ENCODE data around the gene SHROOM4.

Gene SHROOM4

DNA sequence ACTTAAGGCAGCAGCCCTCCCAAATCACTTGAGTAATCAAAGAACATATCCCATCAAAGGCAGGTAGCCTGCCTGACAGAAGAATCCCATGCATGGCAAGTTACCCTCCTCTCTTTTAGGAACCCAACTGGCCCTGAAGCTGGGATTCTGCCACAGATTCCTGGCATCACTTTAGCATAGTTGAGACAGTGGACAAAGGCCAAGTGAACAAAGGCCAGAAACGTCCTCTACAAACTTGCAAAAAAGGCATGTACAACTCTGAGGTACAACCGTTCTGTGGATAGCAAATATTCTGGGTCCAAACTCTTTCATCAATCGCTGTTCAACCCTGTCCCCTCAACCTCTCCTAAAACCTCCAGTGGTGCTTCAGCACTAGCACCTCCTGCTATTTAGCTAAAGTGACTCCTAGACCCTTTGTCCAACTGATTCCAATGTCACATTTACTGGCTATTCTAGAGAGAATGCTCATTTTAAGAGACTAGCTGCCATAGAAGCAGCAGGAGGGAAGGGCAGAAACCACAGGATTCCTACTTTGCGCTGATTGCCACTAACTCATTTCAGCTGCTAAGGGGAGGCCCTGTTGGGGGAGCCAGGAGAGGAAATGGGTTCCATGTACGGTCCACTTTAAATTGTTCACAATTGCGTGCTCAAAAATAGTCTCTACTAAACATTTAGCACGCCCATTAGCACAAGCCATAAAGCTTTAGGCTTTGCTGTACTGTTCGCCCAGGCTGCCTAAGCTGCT is 105.9 kb downstream of the SHROOM4 start:
- TF ChIP-seq, protein P1, sequence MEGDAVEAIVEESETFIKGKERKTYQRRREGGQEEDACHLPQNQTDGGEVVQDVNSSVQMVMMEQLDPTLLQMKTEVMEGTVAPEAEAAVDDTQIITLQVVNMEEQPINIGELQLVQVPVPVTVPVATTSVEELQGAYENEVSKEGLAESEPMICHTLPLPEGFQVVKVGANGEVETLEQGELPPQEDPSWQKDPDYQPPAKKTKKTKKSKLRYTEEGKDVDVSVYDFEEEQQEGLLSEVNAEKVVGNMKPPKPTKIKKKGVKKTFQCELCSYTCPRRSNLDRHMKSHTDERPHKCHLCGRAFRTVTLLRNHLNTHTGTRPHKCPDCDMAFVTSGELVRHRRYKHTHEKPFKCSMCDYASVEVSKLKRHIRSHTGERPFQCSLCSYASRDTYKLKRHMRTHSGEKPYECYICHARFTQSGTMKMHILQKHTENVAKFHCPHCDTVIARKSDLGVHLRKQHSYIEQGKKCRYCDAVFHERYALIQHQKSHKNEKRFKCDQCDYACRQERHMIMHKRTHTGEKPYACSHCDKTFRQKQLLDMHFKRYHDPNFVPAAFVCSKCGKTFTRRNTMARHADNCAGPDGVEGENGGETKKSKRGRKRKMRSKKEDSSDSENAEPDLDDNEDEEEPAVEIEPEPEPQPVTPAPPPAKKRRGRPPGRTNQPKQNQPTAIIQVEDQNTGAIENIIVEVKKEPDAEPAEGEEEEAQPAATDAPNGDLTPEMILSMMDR (IDR thresholded peaks at IDR 0.05; ENCODE audit: low read depth, low read length, poor library complexity, severe bottlenecking), result no peak
- Histone ChIP-seq H4K20me1 (ENCODE audit: control insufficient read depth, insufficient read depth, low read depth, low read length) (no peaks in the 10 kb centered on the region), H3K4me3 (ENCODE audit: low read length) (no peak overlapping the region), H3K9me3 (ENCODE audit: control insufficient read depth, insufficient read depth, low read length) (no peaks in the 10 kb centered on the region), H3K9me2 (replicated peaks; ENCODE audit: control insufficient read depth, low read length) (no peaks in the 10 kb centered on the region), H3K79me2 (ENCODE audit: control insufficient read depth, low read length) (no peaks in the 10 kb centered on the region), H3K27ac (ENCODE audit: low read depth, low read length) (no peak overlapping the region), H3K4me1 (ENCODE audit: control insufficient read depth, low read length) (no peaks in the 10 kb centered on the region), H3K4me2 (ENCODE audit: low read length) (no peak overlapping the region), H3K36me3 (ENCODE audit: control insufficient read depth, low read length) (no peaks in the 10 kb centered on the region), H3F3A (ENCODE audit: control insufficient read depth, insufficient read depth) (no peaks in the 10 kb centered on the region), H3K27me3 (ENCODE audit: control insufficient read depth, low read length) (no peaks in the 10 kb centered on the region)

DNA sequence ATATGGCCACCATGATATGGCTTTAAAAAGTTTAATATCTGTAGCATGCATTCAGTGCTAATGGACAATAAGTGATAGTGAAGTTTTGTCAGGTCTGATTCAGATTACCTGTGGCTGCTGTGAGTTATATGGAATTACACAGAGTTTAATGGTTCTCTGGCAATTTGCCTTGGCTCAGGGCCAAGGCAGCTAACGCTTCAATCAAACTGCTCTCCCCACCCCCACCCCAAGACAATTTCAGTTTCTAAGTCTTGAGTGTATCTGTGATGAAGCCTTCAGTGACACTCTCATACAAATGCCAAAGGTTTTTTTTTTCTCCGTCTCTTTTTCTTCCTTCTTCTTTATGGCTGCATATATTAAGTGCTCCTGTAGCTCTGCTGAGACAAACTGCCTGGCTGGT is 106.6 kb downstream of the SHROOM4 start:
- no peaks in the 10 kb centered on the region for H3K27me3 ChIP-seq (ENCODE audit: control insufficient read depth, low read length)
- no peaks in the 10 kb centered on the region for H3K79me2 ChIP-seq (ENCODE audit: control insufficient read depth, low read length)
- no peak overlapping the region for H3K4me2 ChIP-seq (ENCODE audit: low read length)
- H4K20me1 ChIP-seq (ENCODE audit: control insufficient read depth, insufficient read depth, low read depth, low read length), result no peaks in the 10 kb centered on the region
- no peak overlapping the region for H3K4me3 ChIP-seq (ENCODE audit: low read length)
- no peaks in the 10 kb centered on the region for H3K9me2 ChIP-seq (replicated peaks; ENCODE audit: control insufficient read depth, low read length)
- no peaks in the 10 kb centered on the region for H3F3A ChIP-seq (ENCODE audit: control insufficient read depth, insufficient read depth)
- no peaks in the 10 kb centered on the region for H3K4me1 ChIP-seq (ENCODE audit: control insufficient read depth, low read length)
- H3K27ac ChIP-seq (ENCODE audit: low read depth, low read length), result no peak overlapping the region
- H3K9me3 ChIP-seq (ENCODE audit: control insufficient read depth, insufficient read depth, low read length), result no peaks in the 10 kb centered on the region
- no peaks in the 10 kb centered on the region for H3K36me3 ChIP-seq (ENCODE audit: control insufficient read depth, low read length)
- no peak for TF ChIP-seq EZH2phosphoT487 (IDR thresholded peaks at IDR 0.05; ENCODE audit: borderline replicate concordance, low read length)
- TF ChIP-seq, protein P1 (IDR thresholded peaks at IDR 0.05; ENCODE audit: low read depth, low read length, poor library complexity, severe bottlenecking), result no peak

DNA sequence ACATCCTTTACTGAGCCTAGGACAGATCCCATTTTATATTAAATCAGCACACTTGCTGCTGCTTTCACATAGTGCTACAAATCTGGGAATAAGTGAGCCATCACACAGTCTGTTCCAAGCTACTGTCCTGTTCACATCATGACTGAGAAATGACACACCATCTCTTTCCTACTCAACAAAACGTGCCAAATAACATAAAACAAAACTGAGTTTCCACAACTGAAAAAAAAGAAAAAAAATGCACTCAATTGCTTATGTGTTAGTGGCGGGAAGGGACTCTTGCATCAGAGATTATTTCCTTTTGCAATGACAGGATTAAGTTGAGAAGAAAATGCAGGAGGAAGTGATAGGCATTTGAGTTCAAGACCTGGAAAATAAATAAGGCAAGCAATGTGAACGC is 109.0 kb downstream of the SHROOM4 start:
- Histone ChIP-seq H3K9me3 (ENCODE audit: control insufficient read depth, insufficient read depth, low read length) (no peaks in the 10 kb centered on the region), H3K27ac (ENCODE audit: low read depth, low read length) (no peak overlapping the region), H3K4me2 (ENCODE audit: low read length) (no peak overlapping the region), H3K4me3 (ENCODE audit: low read length) (no peak overlapping the region), H3K27me3 (ENCODE audit: control insufficient read depth, low read length) (no peaks in the 10 kb centered on the region), H4K20me1 (ENCODE audit: control insufficient read depth, insufficient read depth, low read depth, low read length) (no peaks in the 10 kb centered on the region), H3K36me3 (ENCODE audit: control insufficient read depth, low read length) (no peaks in the 10 kb centered on the region), H3K79me2 (ENCODE audit: control insufficient read depth, low read length) (no peaks in the 10 kb centered on the region), H3K4me1 (ENCODE audit: control insufficient read depth, low read length) (no peaks in the 10 kb centered on the region), H3K9me2 (replicated peaks; ENCODE audit: control insufficient read depth, low read length) (no peaks in the 10 kb centered on the region), H3F3A (ENCODE audit: control insufficient read depth, insufficient read depth) (no peaks in the 10 kb centered on the region)
- TF ChIP-seq, protein P1 (IDR thresholded peaks at IDR 0.05; ENCODE audit: low read depth, low read length, poor library complexity, severe bottlenecking), result no peak
- no peak for TF ChIP-seq EZH2phosphoT487 (IDR thresholded peaks at IDR 0.05; ENCODE audit: borderline replicate concordance, low read length)

Measured in DOHH2 (cell line).